GM12891 (cell line): ENCODE data around the gene PLEKHG2.

Source experiments
- PAX5 ChIP-seq: IDR thresholded peaks from 2 replicates; pipeline ENCODE4 v1.6.1; 2011; ENCODE audit warnings: low read length, moderate library complexity, mild to moderate bottlenecking; ENCODE audit not compliant: insufficient read depth, severe bottlenecking
- POLR2A ChIP-seq: IDR thresholded peaks from 2 replicates; pipeline ENCODE4 v1.6.1; 2011; ENCODE audit warnings: low read depth, low read length, control low read depth
- POLR2AphosphoS5 ChIP-seq: IDR thresholded peaks from 2 replicates; pipeline ENCODE4 v1.6.1; 2011; ENCODE audit warnings: low read depth, low read length, control low read depth
- POU2F2 ChIP-seq: IDR thresholded peaks from 2 replicates; pipeline ENCODE4 v1.6.1; 2011; ENCODE audit warnings: low read depth, mild to moderate bottlenecking, control low read depth, low read length, moderate library complexity
- SPI1 ChIP-seq: IDR thresholded peaks from 2 replicates; pipeline ENCODE4 v1.6.1; 2011; ENCODE audit warnings: low read depth, low read length, control low read depth
- TAF1 ChIP-seq: IDR thresholded peaks from 2 replicates; pipeline ENCODE4 v1.6.1; 2011; ENCODE audit warnings: low read depth, low read length, control low read depth

GRCh38 chr19:39474139-39474620 is 61.7 kb downstream of the PLEKHG2 start:
- no peak for TF ChIP-seq POLR2A
- TF ChIP-seq TAF1, result no peak
- TF ChIP-seq POLR2AphosphoS5, result no peak
- no peak for TF ChIP-seq POU2F2
- peak; percentile 36; the same call in 1 of the 2 replicates for TF ChIP-seq SPI1
- TF ChIP-seq PAX5, result no peak
